ENCODE measurements around the gene HDX. TPM values are rescaled to one million over a fixed set of nuclear protein-coding genes. Genes with fewer than 3 reads are reported as not detected.

The HDX gene
- total RNA-seq, 1 donor from 2014 or later = 2.5 TPM

DNA sequence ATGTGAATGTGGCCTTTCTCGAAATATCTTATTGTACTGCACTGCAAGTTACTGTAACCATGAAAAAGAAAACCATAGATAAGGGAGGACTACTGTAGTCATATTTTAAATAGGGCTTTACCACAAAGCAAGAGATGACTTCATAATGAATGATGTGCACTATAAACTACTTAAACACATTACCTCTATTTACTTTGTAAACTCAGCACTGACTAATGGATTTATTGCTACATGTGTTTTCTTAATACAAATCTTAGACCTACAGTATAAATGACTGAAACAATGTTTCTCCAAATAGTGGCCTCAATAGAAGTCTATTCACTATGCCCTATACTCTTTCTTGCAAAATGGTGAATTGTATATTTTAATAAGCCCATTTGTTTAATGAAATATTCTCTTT lies 61.1 kb downstream of the HDX start:
- no peak for DNase-seq
- intact Hi-C loops (cut with micrococcal nuclease) = no loop called here
- Mint-ChIP-seq H3K27ac (no peak overlapping the region), H3K9me3 (peaks cover 4% of the 10 kb centered on the region), H3K4me1 (no peaks in the 10 kb centered on the region), H3K27me3 (no peaks in the 10 kb centered on the region), H3K4me3 (no peak overlapping the region), H3K36me3 (ENCODE audit: low read depth) (peaks cover 4% of the 10 kb centered on the region)

DNA sequence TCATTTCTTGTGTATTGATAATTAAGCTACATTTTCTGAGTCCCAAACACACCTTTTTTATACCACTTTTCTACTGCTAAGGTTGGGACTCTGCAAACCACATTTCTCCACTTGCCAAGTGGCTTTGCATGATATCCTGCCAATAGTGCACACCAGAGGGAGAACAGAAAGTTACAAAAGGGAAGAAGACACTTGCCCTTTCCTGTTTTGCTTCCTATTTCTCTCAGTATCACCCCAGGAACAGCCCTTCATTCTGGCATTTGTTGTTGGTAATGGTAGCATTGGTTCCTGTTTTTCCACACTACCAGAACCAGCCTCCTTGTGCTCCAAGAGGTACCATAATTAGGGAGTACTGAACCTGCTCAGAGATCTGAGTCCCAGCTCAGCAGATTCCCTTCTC lies 87.1 kb downstream of the HDX start:
- Mint-ChIP-seq H3K36me3 (ENCODE audit: low read depth) (no peaks in the 10 kb centered on the region), H3K4me3 (no peak overlapping the region), H3K9me3 (peaks cover 3% of the 10 kb centered on the region), H3K27me3 (no peaks in the 10 kb centered on the region), H3K27ac (no peak overlapping the region), H3K4me1 (no peaks in the 10 kb centered on the region)
- DNase-seq = no peak
- intact Hi-C loops (cut with micrococcal nuclease) = no loop called here

DNA sequence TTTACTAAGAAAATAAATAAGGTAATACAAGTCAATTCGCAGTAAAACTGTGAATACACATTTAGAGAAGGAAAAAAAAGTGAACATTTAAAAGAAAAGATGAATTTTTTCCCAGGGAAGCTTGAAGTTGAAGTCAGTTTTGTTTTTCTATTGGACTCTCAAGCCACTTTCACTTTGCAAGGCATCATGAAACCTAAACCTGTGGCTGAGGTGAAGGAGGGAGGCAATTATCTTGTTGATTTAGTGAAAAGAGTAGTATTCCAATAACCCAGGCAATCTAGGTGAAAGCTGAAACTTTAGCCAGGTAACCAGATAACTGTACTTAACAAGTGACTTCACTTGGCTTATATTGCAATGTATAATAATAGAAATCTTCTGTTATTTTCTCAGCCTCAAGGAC lies 138.6 kb downstream of the HDX start:
- DNase-seq = no peak
- Mint-ChIP-seq H3K36me3 (ENCODE audit: low read depth) (no peaks in the 10 kb centered on the region), H3K4me1 (no peaks in the 10 kb centered on the region), H3K27me3 (no peaks in the 10 kb centered on the region), H3K27ac (no peak overlapping the region), H3K4me3 (no peak overlapping the region), H3K9me3 (no peaks in the 10 kb centered on the region)
- intact Hi-C loops (cut with micrococcal nuclease) = no loop called here

DNA sequence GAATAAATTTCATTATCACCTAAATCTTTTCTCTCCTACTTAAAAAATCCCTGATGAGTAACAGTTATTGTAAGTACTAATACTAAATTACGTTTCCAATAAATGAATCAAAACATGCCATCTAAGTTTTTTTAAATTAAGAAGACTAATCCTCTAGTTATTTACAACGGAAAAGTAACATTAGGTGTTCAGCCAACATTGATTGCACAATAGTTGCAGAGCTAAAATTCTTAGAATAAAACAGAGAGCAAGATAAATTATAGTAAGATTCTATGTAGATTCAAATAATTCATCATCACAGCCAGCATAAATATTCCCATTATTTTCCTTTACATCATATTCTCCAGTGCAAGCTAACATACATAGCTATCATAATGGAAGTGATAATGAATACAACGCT lies 139.2 kb downstream of the HDX start:
- Mint-ChIP-seq H3K36me3 (ENCODE audit: low read depth) (no peaks in the 10 kb centered on the region), H3K9me3 (no peaks in the 10 kb centered on the region), H3K27me3 (no peaks in the 10 kb centered on the region), H3K4me1 (no peaks in the 10 kb centered on the region), H3K4me3 (no peak overlapping the region), H3K27ac (no peak overlapping the region)
- intact Hi-C loops (cut with micrococcal nuclease) = no loop called here
- DNase-seq = no peak

DNA sequence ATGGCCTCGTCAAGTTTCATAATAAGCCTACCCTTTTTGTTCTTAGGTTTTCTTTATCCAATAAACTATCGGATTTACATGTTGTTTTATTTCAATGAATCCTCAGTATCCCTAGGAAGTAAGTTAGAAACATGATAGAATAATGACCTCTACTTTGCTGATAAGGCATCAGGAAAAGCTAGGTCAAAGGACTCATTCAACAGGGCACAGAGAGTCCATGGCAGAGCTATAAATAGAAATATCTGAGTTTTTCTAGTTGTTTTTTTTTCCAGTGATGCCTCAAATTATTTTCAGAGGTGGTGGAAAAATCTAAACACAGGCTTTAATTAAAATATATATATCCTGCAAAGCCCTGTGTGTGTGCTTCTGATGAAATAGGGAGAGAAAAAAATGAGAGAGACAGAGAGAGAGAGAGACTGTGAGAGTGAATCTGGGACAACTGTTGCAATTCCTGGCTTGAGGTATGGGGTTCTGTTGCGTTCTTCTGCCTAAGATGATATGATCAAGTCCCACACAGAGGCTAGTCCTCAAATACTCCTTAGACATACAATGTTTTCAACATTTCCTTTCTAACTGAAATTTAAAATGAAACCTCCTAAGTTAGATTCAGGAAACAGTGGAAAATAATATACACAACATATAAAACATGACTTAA lies 139.9 kb downstream of the HDX start:
- Mint-ChIP-seq H3K27me3 (no peaks in the 10 kb centered on the region), H3K4me3 (no peak overlapping the region)
- intact Hi-C loops (cut with micrococcal nuclease) = no loop called here

DNA sequence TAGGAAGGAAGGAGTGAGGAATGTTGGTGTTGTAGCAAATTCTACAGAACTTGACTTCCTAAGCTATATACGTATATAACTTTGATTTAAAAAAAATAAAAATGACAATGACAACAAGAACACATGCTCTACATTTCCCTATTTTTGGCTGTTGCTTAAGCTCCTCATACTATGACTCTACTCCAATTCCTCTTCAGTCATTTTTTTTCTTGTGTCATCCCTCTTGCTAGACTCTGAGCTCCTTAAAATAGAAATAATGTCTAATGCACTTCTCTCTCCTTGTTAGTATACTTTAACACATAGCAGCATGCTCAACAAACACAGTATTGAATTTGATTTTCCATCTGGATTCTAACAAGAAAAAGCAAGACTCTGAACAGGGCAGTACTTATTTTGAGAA lies 144.0 kb downstream of the HDX start:
- no peaks in the 10 kb centered on the region for H3K27me3 Mint-ChIP-seq
- intact Hi-C loops (cut with micrococcal nuclease) = no loop called here
- H3K4me1 Mint-ChIP-seq = no peaks in the 10 kb centered on the region
- H3K4me3 Mint-ChIP-seq = no peak overlapping the region
- no peaks in the 10 kb centered on the region for H3K36me3 Mint-ChIP-seq (ENCODE audit: low read depth)
- H3K9me3 Mint-ChIP-seq = no peaks in the 10 kb centered on the region
- DNase-seq = no peak
- H3K27ac Mint-ChIP-seq = no peak overlapping the region

More for the DNA sequence above, 139.9 kb downstream of the HDX start:
- no peak for DNase-seq
- H3K9me3 Mint-ChIP-seq = no peaks in the 10 kb centered on the region
- no peak overlapping the region for H3K27ac Mint-ChIP-seq
- H3K4me1 Mint-ChIP-seq = no peaks in the 10 kb centered on the region
- no peaks in the 10 kb centered on the region for H3K36me3 Mint-ChIP-seq (ENCODE audit: low read depth)

DNA sequence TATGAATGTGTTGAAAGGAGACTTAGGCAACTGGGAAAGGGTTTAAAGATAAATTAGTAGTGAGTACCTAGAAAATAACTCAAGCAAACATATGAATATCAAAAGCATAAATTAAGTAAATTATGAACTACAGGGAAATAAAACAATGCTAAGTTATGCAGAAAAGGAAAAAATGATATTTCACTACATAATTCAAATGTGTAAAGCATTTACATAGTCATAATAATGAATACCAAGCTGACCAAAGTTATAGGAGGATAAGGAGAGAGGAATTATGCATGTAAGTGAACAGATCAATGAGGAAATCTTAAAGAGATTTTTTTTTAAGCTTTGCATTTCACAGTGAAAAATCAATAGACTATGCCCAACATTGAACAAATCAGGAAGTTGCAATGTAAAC lies 145.0 kb downstream of the HDX start:
- no peaks in the 10 kb centered on the region for H3K9me3 Mint-ChIP-seq
- no peak overlapping the region for H3K27ac Mint-ChIP-seq
- no peaks in the 10 kb centered on the region for H3K36me3 Mint-ChIP-seq (ENCODE audit: low read depth)
- intact Hi-C loops (cut with micrococcal nuclease) = no loop called here
- H3K4me1 Mint-ChIP-seq = no peaks in the 10 kb centered on the region
- H3K4me3 Mint-ChIP-seq = no peak overlapping the region
- H3K27me3 Mint-ChIP-seq = no peaks in the 10 kb centered on the region
- no peak for DNase-seq

DNA sequence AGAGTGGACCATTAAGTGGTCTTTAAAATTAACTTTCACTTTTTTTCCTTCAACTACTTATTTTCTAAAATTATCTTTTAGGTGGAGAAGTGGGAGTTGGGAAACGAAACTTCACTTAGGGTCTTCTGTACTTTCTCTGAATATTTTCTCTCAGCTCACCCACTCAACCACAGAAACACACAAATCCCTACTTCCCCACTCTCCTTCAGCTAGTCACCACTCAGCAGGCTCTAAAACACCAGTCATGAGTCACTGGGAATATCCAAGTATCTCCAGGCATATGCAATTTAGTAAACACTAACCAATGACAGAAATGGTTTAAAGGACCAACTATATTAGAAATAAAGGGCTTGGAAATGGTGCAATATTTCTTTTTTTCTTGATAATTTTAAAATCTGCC lies 161.3 kb downstream of the HDX start:
- no peak overlapping the region for H3K27ac Mint-ChIP-seq
- no peaks in the 10 kb centered on the region for H3K4me1 Mint-ChIP-seq
- H3K27me3 Mint-ChIP-seq = no peaks in the 10 kb centered on the region
- no peaks in the 10 kb centered on the region for H3K9me3 Mint-ChIP-seq
- H3K4me3 Mint-ChIP-seq = no peak overlapping the region
- DNase-seq = no peak
- H3K36me3 Mint-ChIP-seq (ENCODE audit: low read depth) = no peaks in the 10 kb centered on the region
- intact Hi-C loops (cut with micrococcal nuclease) = no loop called here

DNA sequence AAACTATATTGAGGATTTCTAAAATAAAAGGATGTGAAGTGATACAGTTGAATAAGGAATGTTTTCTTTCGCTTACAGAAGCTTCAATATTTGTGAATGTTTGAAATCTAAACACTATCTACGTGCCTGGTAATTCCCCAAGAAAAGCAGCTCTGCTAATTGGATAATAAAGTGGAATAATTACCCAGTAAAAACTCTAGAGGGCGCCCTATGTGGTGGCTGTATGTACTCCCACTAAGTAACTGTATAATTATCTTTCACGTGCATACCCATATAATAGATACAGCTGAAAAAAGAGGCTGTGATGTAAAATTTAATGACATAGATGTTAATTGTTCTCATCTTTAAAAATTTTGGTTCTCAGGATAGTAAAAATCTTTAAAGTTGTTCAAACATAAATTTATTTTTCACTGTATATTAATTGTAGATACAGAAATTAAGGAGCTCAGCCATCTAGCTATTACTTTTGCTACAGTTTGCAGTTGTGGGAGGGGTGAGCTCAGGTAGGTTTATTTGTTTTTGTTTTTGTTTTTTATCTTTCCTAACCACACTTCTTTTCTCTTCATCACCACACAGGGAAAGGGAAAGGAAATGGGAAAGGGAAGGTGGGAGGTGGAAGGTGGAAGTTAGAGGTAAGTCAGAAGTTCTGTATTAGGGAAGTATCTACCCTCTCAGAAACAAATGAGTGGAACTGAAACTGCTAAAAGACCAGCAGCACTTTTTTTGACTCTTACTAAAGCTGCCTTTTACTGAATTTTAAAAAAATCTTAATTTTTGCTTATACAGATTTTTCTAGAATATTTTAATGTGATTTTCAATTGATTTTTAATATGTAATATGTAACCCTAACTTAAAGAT lies 162.5 kb downstream of the HDX start:
- Mint-ChIP-seq H3K4me3 (no peak overlapping the region), H3K36me3 (ENCODE audit: low read depth) (no peaks in the 10 kb centered on the region), H3K9me3 (no peaks in the 10 kb centered on the region), H3K27ac (no peak overlapping the region), H3K4me1 (no peaks in the 10 kb centered on the region), H3K27me3 (no peaks in the 10 kb centered on the region)
- no peak for DNase-seq
- intact Hi-C loops (cut with micrococcal nuclease) = no loop called here

DNA sequence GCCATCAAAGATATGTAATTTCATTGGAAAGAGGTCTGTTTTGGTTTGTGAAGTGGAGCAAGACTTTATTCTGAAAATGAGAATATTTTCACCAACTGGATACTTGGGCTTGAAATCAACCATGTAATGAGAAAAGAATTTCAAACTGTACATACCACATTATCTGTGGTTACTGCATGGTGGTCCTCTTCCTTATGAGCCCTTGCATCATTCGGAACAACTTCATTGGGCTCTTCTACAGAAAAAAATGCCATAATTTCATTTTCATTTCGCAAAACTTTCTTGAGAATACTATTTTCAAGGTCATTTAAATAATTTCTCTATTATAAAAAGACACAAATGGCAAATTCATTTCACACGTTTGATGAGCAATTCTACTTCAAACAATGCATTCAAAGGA lies 165.6 kb downstream of the HDX start:
- Mint-ChIP-seq H3K4me1 (no peaks in the 10 kb centered on the region), H3K36me3 (ENCODE audit: low read depth) (no peaks in the 10 kb centered on the region), H3K4me3 (no peak overlapping the region), H3K27ac (no peak overlapping the region), H3K27me3 (no peaks in the 10 kb centered on the region), H3K9me3 (no peaks in the 10 kb centered on the region)
- DNase-seq = no peak
- intact Hi-C loops (cut with micrococcal nuclease) = no loop called here

DNA sequence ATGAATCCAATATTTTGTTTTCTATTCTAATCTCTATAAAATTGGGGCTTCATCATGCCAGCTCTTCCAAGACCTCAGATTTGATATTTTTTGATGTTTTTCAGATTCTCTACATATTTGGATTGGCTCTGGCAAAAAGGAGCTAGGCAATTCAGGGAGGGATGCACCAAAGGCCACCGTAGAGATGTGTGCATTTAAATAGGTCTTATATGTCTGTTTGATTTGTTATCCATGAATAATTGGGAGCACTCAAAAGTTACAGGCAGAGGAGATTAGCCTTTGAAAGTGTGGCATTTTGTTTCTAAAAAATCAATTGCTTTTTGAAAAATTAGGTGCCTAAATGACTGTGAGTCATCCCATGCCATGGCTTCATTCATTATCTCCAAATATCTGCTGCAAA lies 167.1 kb downstream of the HDX start:
- H3K4me1 Mint-ChIP-seq = no peaks in the 10 kb centered on the region
- H3K27ac Mint-ChIP-seq = no peak overlapping the region

DNA sequence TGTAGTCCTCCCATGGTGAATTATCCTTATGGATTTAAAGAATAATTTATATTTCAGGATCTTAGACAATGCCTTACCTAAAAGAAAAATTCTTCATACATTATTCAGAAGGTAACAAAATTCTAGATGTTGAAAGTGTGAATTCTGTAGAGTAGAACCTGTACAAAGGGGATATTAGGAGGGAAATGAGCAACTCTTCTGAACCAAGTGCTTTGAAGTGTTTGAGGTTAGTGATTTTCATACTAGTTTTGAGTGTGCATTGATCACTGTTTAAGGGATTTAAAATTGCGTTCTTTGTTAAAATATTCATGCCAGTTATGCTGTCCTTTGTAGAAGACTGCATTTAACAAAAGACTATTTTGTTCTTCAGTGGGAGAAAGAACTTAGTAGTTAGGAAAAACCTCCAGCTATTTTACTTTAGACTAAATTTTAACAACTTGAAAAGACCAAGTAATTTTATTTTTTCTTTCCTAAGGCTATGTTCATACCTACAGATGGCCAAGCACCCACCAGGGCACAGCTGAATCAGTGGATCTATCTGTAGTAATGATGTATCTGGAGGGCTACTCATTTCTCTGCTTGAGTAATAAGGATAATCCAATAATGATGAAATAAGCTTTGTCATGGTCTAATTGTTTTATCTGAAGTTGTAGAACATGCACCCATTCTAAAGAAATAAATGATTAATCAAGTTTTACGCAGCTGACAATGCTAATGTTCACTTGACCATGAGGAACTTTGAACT lies 180.0 kb downstream of the HDX start:
- intact Hi-C loops (cut with micrococcal nuclease) = no loop called here
- Mint-ChIP-seq H3K27me3 (no peaks in the 10 kb centered on the region), H3K36me3 (ENCODE audit: low read depth) (no peaks in the 10 kb centered on the region), H3K9me3 (no peaks in the 10 kb centered on the region), H3K4me1 (no peaks in the 10 kb centered on the region), H3K27ac (no peak overlapping the region), H3K4me3 (no peak overlapping the region)
- DNase-seq = no peak

More for the DNA sequence above, 167.1 kb downstream of the HDX start:
- Mint-ChIP-seq H3K4me3 (no peak overlapping the region), H3K9me3 (no peaks in the 10 kb centered on the region), H3K27me3 (no peaks in the 10 kb centered on the region), H3K36me3 (ENCODE audit: low read depth) (no peaks in the 10 kb centered on the region)
- intact Hi-C loops (cut with micrococcal nuclease) = no loop called here
- no peak for DNase-seq

DNA sequence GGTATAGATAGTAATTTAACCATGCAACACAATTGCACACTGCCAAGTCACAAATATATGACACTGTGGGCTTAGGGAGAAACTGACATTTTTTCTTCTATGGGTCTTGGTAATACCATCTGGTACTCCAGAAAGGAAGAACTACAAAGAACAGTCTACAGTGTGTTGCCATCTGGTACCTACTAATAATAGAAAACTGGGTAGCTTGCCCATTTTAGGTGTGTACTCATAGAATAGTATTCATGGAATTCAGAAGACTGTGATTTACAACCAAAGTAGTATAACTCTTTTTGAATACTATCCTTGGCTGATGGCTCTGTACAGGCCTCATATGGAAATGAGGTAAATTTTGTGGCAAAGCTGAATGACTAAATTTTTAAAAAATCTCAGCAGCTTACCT lies 181.6 kb downstream of the HDX start:
- Mint-ChIP-seq H3K27ac (no peak overlapping the region), H3K36me3 (ENCODE audit: low read depth) (no peaks in the 10 kb centered on the region), H3K27me3 (no peaks in the 10 kb centered on the region), H3K4me1 (no peaks in the 10 kb centered on the region), H3K9me3 (no peaks in the 10 kb centered on the region), H3K4me3 (no peak overlapping the region)
- no peak for DNase-seq
- intact Hi-C loops (cut with micrococcal nuclease) = no loop called here

DNA sequence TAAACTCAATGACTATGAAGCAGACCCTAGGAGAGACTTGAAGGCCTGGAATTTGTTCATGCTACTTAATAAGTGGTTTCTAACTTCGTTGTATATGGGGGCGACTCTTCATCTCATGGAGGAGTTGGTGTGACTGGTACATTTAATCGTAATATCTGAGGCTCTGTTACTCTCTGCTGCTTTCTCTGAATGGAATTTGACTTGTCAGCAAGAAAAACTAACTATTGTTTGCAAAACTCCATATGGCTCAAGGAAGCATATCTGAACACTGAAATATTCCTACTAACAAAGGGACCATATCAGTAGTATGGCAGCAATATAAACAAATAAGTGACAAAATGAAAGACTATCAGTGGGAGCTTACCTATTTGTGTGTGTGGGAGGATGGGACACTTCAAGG lies 182.2 kb downstream of the HDX start:
- intact Hi-C loops (cut with micrococcal nuclease) = no loop called here
- Mint-ChIP-seq H3K36me3 (ENCODE audit: low read depth) (no peaks in the 10 kb centered on the region), H3K27me3 (no peaks in the 10 kb centered on the region), H3K27ac (no peak overlapping the region), H3K4me3 (no peak overlapping the region), H3K9me3 (no peaks in the 10 kb centered on the region), H3K4me1 (no peaks in the 10 kb centered on the region)
- DNase-seq = no peak
